GM23338 (cell line): Measurements from ENCODE around the gene GMPS.

ENCODE experiments used
- CREB1 ChIP-seq: fragments of 250-450 bp; sonication (Bioruptor Pico); IDR thresholded peaks from 2 replicates; pipeline ENCODE4 v1.5.0; 2020; ENCODE audit warnings: low read depth, mild to moderate bottlenecking, moderate library complexity
- CTCF ChIP-seq, 2 experiments: fragments of 200-600 bp in 1 of 2; sonication (generic) in 1 of 2; conservative IDR thresholded peaks; 2 replicates each; pipeline versions ENCODE4 v1.5.1 to v1.6.1; 2016 to 2017; ENCODE audit warnings: antibody characterized with exemption in 2 of 2, low read depth in 2 of 2, mild to moderate bottlenecking in 2 of 2, moderate library complexity in 1 of 2
- REST ChIP-seq: IDR thresholded peaks from one replicate; pipeline ENCODE4 v1.6.1; 2018; ENCODE audit warnings: antibody characterized with exemption; ENCODE audit not compliant: unreplicated experiment

- no peak for TF ChIP-seq CREB1
- TF ChIP-seq CTCF (conservative IDR thresholded peaks at IDR 0.05; ENCODE audit: low read depth in 2 of 2), result no peak
- no peak for TF ChIP-seq REST
Measured at GRCh38 chr3:155938409-155938808, 68.0 kb downstream of the GMPS start.
